ENCODE results near the gene GRK5.
"Not testable (repeated sequence)": the region's sequence is repeated elsewhere in the genome, so short reads cannot be mapped to it uniquely, and the experiment has no call there.

Gene GRK5

GRCh38 chr10:119207366-119207666, at the start of gene GRK5:
GRK5 (plus strand) TSS chr10:119207571; CDS start chr10:119207918, 347 bp downstream.
- DNase-seq (ENCODE audit: low read depth) = peak; percentile 96

- DNase-seq (ENCODE audit: low read depth) = no peak
Observed at GRCh38 chr10:119159332-119159731, 48.0 kb upstream of the GRK5 start.

DNA sequence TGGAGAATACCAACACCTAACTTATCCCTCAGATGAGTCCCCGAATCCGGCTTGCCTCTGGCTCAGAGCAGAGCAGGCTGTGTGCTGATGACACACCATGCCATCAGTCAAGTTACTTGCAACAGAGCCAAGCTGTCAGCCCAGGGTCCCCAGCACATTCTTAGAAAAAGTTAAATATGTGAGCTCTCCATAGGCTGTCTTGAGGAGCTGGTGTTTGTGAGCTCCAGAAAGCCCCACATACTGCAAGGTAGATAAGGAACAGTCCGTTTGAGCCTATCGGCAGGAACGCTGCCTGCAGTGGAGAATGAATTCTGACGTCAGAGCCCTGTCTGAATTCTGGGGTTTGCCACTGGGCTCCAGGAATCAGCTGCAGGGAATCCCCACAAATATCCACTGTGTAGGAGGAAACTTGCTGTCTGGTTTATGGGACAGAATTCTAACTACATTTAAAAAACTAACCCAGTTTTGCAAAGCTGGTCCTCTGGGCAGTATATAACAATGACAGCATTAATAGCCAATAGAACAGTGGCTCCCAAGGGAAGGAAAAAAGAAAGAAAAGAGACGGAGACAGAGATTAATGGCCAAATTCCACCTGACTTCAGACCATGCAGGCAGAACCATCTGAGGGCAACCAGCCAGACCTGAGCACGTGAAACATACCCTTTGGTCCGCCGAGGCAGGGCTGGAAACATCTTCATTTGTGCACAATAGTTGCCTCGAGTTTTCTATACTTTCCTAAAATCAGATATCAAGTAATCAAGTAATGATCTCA, 45.5 kb upstream of the GRK5 start:
- no peak for DNase-seq (ENCODE audit: low read depth)

- DNase-seq (ENCODE audit: low read depth) = no peak
Observed at GRCh38 chr10:119162452-119163092, 44.8 kb upstream of the GRK5 start.

DNA sequence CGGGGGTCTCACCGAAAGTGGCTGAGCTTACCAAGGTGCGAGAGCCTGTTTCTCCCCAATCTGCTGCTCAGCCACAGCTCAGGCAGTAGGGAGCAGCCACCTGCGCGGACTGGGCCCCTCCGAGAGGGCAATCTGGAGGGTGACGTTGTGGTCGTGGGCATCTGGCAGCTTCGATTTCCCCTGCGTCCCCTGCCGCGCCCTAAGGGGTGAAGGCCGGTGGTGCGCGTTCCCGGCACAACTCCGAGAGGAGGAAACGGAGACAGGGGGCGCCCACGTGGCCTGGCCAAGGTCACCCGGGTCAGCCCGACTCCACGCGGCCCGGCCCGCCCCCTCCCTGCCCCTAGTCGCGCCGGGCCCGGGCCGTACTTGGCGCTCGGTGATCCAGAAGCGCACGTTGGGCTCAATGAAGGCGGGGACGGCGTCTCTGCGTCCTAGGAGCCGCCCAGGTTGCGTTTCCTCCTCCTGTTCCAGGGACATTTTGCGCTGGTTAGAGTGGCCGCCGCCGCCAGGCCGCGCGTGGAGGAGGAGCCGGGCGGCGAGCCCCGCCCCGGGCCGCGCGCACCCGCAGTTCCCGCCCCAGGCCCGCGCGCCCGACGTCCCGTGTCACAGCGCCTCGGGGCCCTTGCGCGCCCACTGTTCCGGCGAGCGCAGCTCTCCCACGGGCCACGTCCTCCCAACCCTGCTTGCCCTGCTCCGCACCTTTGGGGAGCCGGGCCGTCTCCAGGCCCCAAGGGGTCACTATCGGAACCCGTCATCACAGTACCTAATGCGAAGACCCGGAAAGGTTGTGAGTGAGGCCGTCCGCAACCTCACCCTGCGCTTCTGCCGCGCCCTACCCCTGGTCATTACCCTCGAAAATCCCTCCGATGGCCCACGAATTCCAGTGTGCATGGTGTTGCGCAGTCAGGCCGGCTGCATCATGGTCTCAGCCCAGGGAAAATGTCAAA, 41.9 kb upstream of the GRK5 start, which contains the start of gene SFXN4:
Gene SFXN4, minus strand, starts transcription at position 544 of the 947 bp plus-strand sequence. Its CDS starts 67 bp downstream, at position 477.
- DNase-seq (ENCODE audit: low read depth) = peak; percentile 29

DNA sequence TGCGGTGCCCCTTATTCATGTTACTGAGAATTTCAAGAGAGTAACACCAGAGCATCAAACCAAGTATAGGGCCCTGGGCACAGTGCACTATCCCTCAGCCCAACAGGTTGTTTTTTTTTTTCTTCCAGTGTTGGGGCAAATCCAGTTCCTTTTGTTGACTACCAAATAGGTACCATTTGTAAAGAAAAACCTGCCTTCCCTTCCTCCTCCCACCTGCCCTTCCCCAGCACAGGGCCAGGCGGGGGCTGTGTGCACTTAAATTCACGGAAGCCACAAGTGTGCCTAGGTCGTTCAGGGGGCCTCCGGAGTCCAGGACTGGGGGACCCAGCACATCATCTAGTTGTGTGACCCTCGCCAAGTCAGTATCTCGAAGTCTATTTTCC, 41.3 kb upstream of the GRK5 start:
- no peak for DNase-seq (ENCODE audit: low read depth)

- DNase-seq (ENCODE audit: low read depth) = no peak
Observed at GRCh38 chr10:119166564-119166963, 40.8 kb upstream of the GRK5 start.

- no peak for DNase-seq (ENCODE audit: low read depth)
Observed at GRCh38 chr10:119167041-119167440, 40.3 kb upstream of the GRK5 start.

DNA sequence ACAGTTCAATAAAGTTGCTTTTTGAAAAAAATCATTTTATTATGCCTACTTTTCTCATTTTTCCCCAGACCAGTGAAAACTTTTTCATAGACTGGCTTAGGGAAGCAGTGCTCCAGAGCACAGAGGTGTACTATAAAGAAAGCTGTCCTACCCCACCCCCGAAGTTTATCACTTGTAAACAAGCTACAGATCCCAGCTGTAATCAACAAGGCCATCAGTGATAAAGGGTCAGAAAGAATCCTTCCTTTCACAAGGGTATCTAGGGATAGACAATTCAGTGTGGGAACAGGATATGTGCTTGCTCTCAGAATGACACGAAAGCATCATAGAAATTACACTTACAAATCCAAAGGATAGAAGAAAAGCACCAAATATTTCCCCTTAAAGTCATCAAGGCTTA, 33.3 kb upstream of the GRK5 start:
- DNase-seq (ENCODE audit: low read depth) = no peak

GRCh38 chr10:119176166-119176565, 31.2 kb upstream of the GRK5 start:
- DNase-seq (ENCODE audit: low read depth) = no peak

GRCh38 chr10:119177708-119178371, 29.5 kb upstream of the GRK5 start:
- no peak for DNase-seq (ENCODE audit: low read depth)

- peak; percentile 67 for DNase-seq (ENCODE audit: low read depth)
Observed at GRCh38 chr10:119178372-119179119, 28.8 kb upstream of the GRK5 start, which contains the start of gene PRDX3. PRDX3 (minus strand) TSS chr10:119178812; CDS start chr10:119178790, 22 bp downstream.

GRCh38 chr10:119180850-119181400, 26.4 kb upstream of the GRK5 start:
- not testable (repeated sequence) for DNase-seq (ENCODE audit: low read depth)

DNA sequence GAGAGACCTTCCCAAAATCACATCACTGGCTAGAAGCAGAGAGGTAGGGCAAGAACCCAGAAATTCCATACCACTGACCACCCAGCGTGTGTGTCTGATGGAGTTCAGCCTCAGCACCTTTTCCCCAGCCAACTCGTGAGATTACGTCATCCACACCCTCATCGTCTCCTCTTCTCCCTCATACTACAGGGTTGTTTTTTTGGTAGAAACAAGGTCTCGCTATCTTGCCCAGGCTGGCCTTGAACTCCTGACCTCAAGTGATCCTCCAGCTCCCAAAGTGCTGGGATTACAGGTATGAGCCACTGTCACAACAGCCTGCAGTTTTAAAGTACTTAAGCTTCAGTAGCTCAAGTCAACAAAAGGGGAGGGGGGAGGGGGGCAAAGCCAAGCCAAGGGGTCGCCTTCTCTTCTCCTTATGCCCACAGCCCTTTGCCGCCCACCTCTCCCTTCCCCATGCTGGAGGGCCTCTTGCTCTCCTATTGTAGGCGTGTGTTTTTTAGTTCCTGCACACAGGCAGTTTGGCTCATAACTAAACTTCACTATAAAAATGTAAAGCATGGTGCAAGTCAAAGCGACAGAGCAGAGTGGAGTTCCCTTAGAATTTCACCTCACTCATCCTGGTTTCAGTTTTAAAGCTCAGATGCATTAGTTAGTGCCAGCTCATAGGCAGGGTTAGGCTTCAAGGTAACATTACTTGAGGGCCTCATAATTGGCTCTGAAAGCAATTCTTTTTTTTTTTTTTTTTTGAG, 23.5 kb upstream of the GRK5 start:
- no peak for DNase-seq (ENCODE audit: low read depth)

DNA sequence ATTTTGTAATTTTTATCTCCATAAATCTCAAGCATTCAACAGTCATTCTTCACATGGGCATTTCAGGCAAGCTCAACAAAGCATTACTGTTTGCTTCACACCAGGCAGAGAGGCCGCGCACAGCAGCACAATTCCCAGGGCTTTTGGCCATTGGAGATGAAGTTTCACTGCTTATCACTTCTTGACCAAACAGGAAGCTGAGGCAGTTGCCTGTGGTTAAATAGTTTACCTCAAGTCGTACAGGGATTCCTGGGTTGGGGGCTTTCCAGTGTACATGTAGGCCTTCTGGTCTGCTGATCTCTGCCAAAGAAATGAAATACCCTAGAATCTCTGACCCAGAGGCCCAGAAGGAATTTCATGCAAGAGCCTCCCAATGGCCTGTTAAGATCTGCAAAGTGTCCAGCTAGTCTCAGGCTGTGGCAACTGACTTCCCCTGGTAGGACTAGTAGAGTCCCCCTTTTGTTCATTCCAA, 17.5 kb upstream of the GRK5 start:
- DNase-seq (ENCODE audit: low read depth) = no peak

DNA sequence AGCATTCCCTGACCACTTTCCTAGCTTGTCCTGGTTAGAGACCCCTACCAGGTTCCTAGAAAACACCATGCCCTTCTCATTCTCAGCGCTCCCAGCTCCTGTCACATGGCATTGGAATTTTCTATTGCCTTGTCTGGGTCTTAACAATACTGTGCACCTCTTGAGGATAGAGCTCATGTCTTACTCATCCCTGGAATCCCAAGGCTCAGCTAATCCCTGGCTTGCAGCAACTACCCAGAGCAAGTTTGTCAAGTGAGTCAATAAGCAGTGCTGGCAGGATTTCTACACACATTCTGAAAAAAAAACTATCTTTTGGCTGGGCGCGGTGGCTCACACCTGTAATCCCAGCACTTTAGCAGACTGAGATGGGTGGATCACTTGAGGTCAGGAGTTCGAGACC, 17.0 kb upstream of the GRK5 start:
- peak; percentile 92 for DNase-seq (ENCODE audit: low read depth)

- DNase-seq (ENCODE audit: low read depth) = no peak
Observed at GRCh38 chr10:119190954-119191785, 16.2 kb upstream of the GRK5 start.

GRCh38 chr10:119191881-119192280, 15.5 kb upstream of the GRK5 start:
- no peak for DNase-seq (ENCODE audit: low read depth)

- no peak for DNase-seq (ENCODE audit: low read depth)
Observed at GRCh38 chr10:119197921-119198320, 9.4 kb upstream of the GRK5 start.
